Stimulated activated CD8-positive, alpha-beta memory T cell treated with anti-CD3 and anti-CD28 coated beads, Interleukin-12 subunit alpha, Interleukin-12 subunit beta, amount 100 ng/mL, for 4 hours (primary cell): ENCODE measurements around the gene LHX3.
"Not testable (repeated sequence)": the region's sequence is repeated elsewhere in the genome, so short reads cannot be mapped to it uniquely, and the experiment has no call there.

Experiments used
- DNase-seq: peaks from one replicate; pipeline ENCODE4 v3.0.0-alpha.2; 2020; ENCODE audit warnings: low read depth

Gene LHX3

GRCh38 chr9:136153381-136154065, 51.4 kb downstream of the LHX3 start:
- DNase-seq, result no peak

DNA sequence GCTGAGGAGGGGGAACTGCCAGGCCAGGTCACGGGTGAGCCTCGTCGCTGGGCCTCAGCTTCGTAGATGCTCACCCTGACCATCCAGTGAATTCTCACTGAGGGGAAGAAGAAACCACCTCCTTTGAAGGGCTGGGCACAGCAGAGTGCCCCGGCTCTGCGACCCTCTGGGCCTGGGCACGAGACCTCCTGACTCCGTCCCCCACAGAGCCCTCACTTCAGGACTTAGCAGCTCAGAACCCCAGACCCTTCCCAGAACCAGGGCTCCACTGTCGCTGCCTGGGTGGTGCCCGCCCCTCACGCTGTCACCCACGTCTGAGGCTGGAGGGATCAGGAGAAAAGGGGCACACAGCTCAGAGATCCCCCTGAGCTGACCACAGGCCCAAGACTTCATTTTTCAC, 52.0 kb downstream of the LHX3 start:
- no peak for DNase-seq

DNA sequence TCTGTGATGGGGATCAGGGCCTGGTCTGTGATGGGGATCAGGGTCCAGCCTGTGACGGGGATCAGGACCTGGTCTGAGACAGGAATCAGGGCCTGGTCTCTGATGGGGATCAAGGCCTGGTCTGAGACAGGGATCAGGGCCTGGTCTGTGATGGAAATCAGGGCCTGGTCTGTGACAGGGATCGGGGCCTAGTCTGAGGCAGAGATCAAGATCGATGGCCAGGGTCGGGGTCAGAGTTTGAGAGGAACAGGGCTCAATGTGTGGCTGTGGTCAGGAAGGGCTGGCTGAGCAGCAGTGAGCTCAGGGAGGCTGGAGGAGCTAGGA, 52.4 kb downstream of the LHX3 start:
- DNase-seq, result no peak

DNA sequence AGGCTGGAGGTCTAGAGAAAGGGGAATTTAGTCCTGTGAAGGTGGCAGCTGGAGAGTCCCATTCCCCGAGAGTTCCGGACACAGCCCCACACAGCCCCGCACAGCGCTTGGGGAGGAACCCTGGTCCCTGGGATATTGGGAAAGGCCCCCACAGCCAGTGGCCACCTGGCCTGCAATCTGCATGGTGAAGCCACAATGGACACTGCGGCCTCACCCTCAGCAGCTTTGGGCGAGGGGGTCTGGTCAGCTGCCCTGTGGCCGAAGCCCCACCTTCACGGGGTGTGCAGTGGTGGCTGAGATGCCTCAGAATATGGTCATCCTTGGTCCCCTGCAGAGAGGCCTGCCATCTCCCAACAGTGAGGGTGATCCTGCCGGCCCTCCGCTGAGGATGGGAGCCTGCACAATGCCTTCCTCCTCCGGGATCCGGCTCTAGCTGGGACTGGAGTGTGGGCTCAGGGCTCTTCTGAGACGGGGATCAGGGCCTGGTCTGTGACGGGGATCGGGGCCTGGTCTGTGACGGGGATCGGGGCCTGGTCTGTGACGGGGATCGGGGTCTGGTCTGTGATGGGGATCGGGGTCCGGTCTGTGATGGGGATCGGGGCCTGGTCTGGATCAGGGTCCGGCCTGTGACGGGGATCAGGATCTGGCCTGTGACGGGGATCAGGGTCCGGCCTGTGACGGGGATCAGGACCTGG, 52.9 kb downstream of the LHX3 start:
- no peak for DNase-seq

GRCh38 chr9:136151214-136151804, 53.6 kb downstream of the LHX3 start:
- DNase-seq, result no peak

DNA sequence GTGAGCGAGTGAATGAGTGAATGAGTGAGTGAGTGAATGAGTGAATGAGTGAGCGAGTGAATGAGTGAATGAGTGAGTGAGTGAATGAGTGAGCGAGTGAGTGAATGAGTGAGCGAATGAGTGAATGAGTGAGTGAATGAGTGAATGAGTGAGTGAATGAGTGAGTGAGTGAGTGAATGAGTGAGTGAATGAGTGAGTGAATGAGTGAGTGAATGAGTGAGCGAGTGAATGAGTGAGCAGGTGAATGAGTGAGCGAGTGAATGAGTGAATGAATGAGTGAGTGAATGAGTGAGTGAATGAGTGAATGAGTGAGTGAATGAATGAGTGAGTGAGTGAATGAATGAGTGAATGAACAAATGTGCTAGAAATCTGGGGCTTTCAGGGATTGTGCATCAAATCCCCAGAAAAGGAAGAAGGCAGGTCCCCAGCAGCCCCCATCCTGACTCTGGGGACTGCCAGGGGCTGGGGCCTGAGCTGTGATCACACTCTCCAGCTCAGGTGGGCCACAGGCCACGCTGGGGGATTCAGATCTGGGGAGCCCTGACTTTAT, 54.2 kb downstream of the LHX3 start:
- not testable (repeated sequence) for DNase-seq

- no peak for DNase-seq
These were observed 55.1 kb downstream of the LHX3 start for GRCh38 chr9:136149853-136150252.

- DNase-seq, result no peak
These were observed 55.6 kb downstream of the LHX3 start for GRCh38 chr9:136149337-136149736.

GRCh38 chr9:136148766-136149165, 56.2 kb downstream of the LHX3 start:
- DNase-seq, result no peak

- DNase-seq, result no peak
These were observed 56.8 kb downstream of the LHX3 start for GRCh38 chr9:136147890-136148714.

- no peak for DNase-seq
These were observed 57.7 kb downstream of the LHX3 start for GRCh38 chr9:136147038-136147889.
